ENCODE measurements around the gene FAM110A.
"Not testable (repeated sequence)": the region's sequence is repeated elsewhere in the genome, so short reads cannot be mapped to it uniquely, and the experiment has no call there.

GRCh38 chr20:800026-800425 lies 33.5 kb upstream of the FAM110A start:
- TF ChIP-seq, protein P1, sequence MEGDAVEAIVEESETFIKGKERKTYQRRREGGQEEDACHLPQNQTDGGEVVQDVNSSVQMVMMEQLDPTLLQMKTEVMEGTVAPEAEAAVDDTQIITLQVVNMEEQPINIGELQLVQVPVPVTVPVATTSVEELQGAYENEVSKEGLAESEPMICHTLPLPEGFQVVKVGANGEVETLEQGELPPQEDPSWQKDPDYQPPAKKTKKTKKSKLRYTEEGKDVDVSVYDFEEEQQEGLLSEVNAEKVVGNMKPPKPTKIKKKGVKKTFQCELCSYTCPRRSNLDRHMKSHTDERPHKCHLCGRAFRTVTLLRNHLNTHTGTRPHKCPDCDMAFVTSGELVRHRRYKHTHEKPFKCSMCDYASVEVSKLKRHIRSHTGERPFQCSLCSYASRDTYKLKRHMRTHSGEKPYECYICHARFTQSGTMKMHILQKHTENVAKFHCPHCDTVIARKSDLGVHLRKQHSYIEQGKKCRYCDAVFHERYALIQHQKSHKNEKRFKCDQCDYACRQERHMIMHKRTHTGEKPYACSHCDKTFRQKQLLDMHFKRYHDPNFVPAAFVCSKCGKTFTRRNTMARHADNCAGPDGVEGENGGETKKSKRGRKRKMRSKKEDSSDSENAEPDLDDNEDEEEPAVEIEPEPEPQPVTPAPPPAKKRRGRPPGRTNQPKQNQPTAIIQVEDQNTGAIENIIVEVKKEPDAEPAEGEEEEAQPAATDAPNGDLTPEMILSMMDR (IDR thresholded peaks at IDR 0.05) = not testable (repeated sequence)
- not testable (repeated sequence) for TF ChIP-seq POLR2A (IDR thresholded peaks at IDR 0.05)

All from vagina (tissue), 2 donors.